HG03139 (cell line): ENCODE measurements around the gene OTOP1.
"Not testable (repeated sequence)": the region's sequence is repeated elsewhere in the genome, so short reads cannot be mapped to it uniquely, and the experiment has no call there.

Source experiments
- ATAC-seq: cut with Tn5 transposase; IDR thresholded peaks from one replicate; pipeline ENCODE4 v1.9.1; 2021; ENCODE audit not compliant: unreplicated experiment

Gene OTOP1, protein sequence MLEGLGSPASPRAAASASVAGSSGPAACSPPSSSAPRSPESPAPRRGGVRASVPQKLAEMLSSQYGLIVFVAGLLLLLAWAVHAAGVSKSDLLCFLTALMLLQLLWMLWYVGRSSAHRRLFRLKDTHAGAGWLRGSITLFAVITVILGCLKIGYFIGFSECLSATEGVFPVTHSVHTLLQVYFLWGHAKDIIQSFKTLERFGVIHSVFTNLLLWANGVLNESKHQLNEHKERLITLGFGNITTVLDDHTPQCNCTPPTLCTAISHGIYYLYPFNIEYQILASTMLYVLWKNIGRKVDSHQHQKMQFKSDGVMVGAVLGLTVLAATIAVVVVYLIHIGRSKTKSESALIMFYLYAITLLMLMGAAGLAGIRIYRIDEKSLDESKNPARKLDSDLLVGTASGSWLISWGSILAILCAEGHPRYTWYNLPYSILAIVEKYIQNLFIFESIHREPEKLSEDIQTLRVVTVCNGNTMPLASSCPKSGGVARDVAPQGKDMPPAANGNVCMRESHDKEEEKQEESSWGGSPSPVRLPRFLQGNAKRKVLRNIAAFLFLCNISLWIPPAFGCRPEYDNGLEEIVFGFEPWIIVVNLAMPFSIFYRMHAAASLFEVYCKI

DNA sequence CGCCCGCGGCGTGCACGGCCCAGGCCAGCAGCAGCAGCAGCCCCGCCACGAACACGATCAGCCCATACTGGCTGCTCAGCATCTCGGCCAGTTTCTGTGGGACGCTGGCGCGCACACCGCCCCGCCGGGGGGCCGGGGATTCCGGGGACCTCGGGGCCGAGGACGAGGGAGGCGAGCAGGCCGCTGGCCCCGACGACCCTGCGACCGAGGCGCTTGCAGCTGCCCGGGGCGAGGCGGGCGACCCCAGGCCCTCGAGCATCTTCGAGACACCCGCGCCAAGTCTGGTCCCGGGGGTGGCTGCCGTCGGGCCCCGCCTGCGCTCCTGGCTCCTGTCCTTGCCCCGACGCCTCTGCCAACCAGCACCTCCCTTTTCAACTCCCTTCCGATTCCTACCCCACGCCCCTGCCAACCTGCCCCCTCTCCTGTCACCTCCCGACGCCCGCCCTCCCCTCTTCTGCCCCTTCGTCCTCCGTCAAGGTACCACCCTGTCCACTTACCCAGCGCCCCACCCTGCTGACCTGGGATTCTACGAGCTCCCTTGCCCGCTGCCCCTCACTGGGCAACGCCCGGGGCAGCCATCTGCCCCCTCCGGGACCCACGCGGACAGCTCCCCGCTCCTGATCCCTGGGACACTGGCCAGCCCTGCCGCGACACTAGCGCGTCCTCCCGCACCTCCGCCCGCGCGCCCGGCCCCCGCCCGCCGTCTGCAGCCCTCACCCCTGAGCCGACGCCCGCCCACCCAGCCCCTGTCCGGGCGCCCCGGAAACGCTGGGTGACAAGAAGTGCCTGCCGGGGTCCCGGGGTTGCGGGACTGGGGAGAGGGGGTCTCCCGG is at the start of gene OTOP1:
Gene OTOP1, minus strand, starts transcription at position 324 of the 833 bp plus-strand sequence. Its CDS starts 65 bp downstream, at position 259.
- ATAC-seq = no peak

GRCh38 chr4:4274226-4274625 is 47.5 kb upstream of the OTOP1 start:
- no peak for ATAC-seq

- ATAC-seq = no peak
These were observed 45.2 kb upstream of the OTOP1 start for GRCh38 chr4:4271912-4272311.

- ATAC-seq = no peak
These were observed 43.8 kb upstream of the OTOP1 start for GRCh38 chr4:4270529-4270928.

GRCh38 chr4:4269856-4270255 is 43.1 kb upstream of the OTOP1 start:
- ATAC-seq = no peak

DNA sequence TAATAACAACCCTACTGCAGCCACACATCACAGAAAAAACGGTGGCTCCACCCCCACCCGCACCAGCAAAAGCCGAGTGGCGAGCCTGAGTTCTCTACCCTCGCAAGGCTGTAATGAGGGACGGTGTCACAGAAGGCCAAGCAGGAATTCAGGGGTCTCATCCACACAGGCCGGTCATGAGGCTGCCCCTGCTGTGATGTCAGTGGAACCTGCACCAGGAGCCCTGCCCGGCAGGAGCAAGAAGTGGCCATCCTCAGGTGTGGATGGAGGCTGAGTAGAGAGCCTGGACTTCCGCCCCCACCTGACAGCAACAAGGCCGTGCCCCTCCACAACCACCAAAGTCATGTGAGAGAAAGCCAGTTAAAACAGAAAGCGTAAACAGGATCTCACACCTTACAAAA is 42.6 kb upstream of the OTOP1 start:
- no peak for ATAC-seq

GRCh38 chr4:4268776-4269175 is 42.0 kb upstream of the OTOP1 start:
- no peak for ATAC-seq

GRCh38 chr4:4267981-4268380 is 41.3 kb upstream of the OTOP1 start:
- ATAC-seq = no peak

DNA sequence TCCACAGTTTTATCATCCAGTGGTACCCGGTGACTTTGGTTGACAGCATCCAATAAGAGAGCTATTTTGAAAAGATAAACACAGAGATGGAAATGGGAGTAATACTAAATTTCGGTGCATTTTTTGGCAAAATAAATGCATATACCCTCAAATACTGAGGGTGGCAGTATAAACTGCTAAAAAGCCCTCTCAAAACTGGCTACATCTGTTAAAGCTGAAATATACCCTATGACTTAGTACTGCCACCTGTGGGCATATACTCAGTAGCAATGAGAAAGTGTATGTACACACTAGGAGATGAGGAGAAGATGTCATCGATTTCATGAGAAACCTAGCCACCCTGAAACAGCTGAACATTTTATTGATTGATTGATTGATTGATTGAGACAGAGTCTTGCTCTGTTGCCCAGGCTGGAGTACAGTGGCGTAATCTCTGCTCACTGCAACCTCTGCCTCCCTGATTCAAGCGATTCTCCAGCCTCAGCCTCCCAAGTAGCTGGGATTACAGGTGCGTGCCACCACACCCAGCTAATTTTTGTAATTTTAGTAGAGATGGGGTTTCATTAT is 33.5 kb upstream of the OTOP1 start:
- ATAC-seq = no peak

GRCh38 chr4:4259484-4260100 is 32.9 kb upstream of the OTOP1 start:
- no peak for ATAC-seq

DNA sequence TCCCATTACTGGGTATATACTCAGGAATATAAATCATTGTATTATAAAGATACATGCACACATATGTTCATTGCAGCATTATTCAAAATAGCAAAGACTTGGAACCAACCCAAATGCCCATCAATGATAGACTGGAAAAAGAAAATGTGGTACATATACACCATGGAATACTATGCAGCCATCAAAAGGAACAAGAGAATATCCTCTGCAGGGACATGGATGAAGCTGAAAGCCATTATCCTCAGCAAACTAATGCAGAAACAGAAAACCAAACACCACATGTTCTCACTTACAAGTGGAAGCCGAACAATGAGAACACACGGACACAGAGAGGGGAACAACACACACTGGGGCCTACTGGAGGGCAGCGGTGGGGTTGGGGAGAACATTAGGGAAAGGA is 31.0 kb upstream of the OTOP1 start:
- ATAC-seq = not testable (repeated sequence)

- no peak for ATAC-seq
These were observed 30.1 kb upstream of the OTOP1 start for GRCh38 chr4:4256799-4257198.

DNA sequence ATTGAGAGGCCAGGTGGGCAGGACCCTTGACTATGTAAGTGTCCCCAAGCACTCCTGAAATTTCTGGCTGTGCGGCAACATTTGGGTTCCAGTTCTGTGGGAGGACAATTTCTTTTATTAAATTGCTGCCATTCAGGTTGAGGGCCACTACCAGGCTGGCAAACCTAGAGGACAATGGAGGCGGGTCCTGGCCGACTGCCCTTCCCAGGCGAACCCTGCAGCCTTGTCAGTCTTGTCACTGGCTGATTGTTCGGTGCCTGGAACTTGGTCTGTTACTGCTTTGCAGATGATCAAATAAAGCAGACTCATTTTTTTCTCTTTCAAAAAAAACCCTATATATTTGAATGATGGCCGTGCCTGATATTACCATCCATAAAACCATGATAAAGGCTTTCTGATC is 27.9 kb upstream of the OTOP1 start:
- no peak for ATAC-seq

DNA sequence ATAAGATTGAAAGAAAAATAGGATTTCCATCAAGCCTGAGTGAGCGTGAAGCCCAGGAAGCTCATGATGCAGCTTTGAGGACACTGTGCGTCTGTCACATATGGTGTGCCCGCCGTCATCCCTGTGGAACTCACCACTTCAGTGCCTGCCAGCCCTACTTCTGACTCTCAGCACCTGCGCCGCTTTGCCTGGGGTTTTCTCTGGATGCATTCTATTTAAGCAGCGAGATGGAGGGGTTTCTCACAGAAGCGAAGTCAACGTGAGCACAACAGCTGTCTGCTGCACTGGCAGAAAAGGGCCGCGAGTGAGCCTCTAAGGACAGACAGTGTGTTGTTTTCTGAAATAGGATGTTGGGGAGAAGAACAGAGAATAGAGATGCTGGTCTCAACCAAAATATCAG is 27.5 kb upstream of the OTOP1 start:
- no peak for ATAC-seq

GRCh38 chr4:4249866-4250265 is 23.1 kb upstream of the OTOP1 start:
- ATAC-seq = no peak

GRCh38 chr4:4249342-4249741 is 22.6 kb upstream of the OTOP1 start:
- ATAC-seq = not testable (repeated sequence)

DNA sequence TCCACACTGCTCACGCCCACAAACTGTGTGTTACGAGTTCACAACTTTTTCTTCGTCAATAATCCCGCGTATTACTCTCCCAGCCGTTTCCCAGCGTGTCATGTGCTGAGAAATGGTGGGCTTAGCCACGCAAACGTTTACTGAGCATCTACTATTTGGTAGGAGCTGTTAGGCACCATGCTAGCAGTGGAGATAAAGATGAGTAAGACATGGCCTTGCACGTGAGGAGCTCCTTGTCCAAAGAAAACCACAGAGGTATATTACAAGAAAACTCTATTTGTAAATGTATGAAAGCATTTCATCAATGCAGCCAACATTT is 22.1 kb upstream of the OTOP1 start:
- no peak for ATAC-seq

- ATAC-seq = peak; percentile 96
These were observed 21.5 kb upstream of the OTOP1 start, which contains the start of gene TMEM128 for GRCh38 chr4:4248029-4248884. TSS of gene TMEM128 (minus strand) at chr4:4248223. CDS start at chr4:4248202, 21 bp downstream.

- no peak for ATAC-seq
These were observed 20.9 kb upstream of the OTOP1 start for GRCh38 chr4:4247696-4248028.

DNA sequence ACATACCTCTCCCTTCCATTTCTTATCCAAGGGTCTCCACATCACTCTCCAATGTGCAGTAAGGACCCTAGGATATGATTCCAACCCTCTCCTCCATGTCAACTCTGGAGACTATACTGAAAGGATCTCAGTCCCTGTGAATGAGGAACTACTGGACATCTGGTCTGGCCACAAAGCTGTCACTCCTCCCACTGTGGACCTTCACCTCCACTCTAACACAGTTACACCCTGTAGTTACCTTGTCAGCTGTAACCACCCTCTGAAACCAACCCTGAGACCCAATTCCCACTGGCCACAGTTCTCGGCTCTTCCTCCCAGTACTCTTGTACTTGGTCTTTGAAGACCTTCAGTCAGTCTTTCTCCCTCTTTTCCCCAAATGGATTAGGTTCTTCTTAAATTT is 18.4 kb upstream of the OTOP1 start:
- ATAC-seq = no peak
